GM18505 (cell line): ENCODE data around the gene ITM2B.

Experiments used
- ATAC-seq: cut with Tn5 transposase; IDR thresholded peaks from one replicate; pipeline ENCODE4 v1.9.1; 2021; ENCODE audit not compliant: unreplicated experiment
- POLR2A ChIP-seq: IDR thresholded peaks from 4 replicates; pipeline ENCODE4 v1.6.1; 2011; ENCODE audit warnings: borderline replicate concordance; ENCODE audit not compliant: insufficient read depth, insufficient read length; ENCODE audit errors: extremely low read depth

ITM2B gene

GRCh38 chr13:48317511-48318376 is 84.7 kb downstream of the ITM2B start:
- ATAC-seq = no peak
- no peak for TF ChIP-seq POLR2A

- TF ChIP-seq POLR2A = no peak
- no peak for ATAC-seq
Measured at GRCh38 chr13:48318377-48318811, 85.4 kb downstream of the ITM2B start.

DNA sequence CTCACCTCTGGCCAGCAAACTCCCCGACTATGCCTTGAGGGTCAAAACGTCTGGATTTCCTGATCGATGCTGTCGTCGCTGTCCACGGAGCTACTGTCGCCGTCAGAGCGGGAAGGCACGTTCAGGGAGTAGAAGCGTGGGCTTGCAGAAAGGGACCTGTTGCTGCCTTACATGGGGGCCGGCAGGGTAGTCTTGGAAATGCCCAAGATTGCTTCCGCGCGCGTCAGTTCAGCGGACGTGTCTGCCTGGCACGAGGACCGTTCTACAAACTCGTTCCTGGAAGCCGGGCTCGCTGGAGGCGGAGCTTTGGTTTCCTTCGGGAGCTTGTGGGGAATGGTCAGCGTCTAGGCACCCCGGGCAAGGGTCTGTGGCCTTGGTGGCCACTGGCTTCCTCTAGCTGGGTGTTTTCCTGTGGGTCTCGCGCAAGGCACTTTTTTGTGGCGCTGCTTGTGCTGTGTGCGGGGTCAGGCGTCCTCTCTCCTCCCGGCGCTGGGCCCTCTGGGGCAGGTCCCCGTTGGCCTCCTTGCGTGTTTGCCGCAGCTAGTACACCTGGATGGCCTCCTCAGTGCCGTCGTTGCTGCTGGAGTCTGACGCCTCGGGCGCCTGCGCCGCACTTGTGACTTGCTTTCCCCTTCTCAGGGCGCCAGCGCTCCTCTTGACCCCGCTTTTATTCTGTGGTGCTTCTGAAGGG is 86.0 kb downstream of the ITM2B start:
- no peak for TF ChIP-seq POLR2A
- ATAC-seq = no peak
